Cortex of kidney (tissue), 1 donor: ENCODE measurements around the gene LSM2.
"Not testable (repeated sequence)": the region's sequence is repeated elsewhere in the genome, so short reads cannot be mapped to it uniquely, and the experiment has no call there.

Experiments used
- DNase-seq: peaks from one replicate; lab custom pipeline; 2025; lab: John Stamatoyannopoulos, UW

Gene LSM2

DNA sequence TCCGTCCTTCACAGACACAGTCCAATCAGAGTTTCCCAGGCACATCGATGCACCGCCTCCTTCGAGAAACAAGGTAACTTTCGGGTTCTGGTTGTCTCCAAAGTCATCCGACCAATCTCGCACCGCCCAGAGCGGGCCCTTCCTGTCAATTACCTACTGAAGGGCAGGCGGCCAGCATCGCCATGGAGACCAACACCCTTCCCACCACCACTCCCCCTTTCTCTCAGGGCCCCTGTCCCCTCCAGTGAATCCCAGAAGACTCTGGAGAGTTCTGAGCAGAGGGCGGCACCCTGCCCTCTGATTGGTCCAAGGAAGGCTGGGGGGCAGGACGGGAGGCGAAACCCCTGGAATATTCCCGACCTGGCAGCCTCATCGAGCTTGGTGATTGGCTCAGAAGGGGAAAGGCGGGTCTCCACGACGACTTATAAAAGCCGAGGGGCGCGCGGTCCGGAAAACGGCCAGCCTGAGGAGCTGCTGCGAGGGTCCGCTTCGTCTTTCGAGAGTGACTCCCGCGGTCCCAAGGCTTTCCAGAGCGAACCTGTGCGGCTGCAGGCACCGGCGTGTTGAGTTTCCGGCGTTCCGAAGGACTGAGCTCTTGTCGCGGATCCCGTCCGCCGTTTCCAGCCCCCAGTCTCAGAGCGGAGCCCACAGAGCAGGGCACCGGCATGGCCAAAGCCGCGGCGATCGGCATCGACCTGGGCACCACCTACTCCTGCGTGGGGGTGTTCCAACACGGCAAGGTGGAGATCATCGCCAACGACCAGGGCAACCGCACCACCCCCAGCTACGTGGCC is 20.7 kb upstream of the LSM2 start, which contains the start of gene HSPA1B:
Gene HSPA1B, plus strand, starts transcription at position 453 of the 794 bp plus-strand sequence. Its CDS starts 213 bp downstream, at position 666.
- peak; percentile 100 for DNase-seq

DNA sequence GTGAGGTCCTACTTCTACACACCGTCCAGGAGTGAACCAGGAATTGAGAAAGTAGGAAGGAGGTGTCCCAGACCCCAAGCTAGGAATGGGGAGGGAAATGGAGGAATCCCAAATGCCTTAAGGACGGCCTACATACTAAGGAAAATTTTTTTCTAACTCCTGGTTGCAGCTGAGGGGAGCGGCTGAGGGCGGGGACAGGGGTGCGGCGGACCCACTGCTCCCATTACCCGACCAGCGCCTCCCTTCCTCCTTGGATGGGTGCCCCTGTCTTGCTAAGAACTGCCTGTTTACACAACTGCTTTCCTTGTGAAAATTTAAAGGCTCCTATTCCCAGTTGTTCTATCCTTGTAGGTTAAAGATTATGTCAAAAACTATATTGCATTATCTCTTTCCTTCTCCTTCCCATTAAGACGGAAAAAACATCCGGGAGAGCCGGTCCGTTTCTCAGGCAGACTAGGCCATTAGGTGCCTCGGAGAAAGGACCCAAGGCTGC is 20.1 kb upstream of the LSM2 start:
- no peak for DNase-seq

DNA sequence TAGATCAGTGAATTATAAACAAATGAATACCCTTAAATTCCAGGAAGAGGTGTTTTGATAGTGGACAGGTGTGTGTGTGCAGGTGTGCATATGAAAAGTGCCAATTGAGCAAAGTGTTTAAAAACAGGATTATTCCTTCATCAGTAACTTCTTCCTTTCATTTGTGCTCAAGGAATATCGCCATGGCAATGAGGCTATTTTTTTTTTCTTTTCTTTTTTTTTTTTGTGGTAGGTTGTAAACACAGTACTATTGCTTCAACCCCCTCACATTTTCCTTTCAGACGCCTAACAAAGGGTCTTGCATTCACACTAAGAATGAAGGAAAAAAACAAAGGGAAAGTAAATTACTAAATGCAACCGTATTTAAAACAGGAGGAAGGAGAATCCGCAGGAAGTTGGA is 18.8 kb upstream of the LSM2 start:
- DNase-seq: no peak

DNA sequence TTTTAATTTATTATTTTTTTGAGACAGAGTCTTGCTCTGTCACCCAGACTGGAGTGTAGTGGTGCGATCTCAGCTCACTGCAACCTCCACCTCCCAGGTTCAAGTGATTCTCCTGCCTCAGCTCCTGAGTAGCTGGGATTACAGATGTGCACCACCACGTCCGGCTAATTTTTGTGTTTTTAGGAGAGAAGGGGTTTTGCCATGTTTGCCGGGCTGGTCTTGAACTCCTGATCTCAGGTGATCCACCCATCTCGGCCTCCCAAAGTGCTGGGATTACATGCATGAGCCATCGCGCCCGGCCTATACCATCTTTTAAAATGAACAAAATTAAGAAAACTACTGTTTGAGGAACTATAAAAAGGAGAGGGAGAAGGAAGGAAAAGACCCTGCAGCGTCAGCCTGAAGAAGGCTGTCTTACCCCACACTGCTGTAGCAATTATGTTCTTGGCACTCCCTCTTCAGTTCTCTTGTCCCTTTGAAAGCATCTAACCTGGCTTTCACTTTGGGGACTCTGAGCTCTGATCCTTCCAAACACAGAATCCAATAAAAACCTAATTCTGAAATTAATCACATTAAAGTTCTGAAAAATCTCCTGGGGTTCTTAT is 16.9 kb upstream of the LSM2 start:
- DNase-seq: not testable (repeated sequence)

DNA sequence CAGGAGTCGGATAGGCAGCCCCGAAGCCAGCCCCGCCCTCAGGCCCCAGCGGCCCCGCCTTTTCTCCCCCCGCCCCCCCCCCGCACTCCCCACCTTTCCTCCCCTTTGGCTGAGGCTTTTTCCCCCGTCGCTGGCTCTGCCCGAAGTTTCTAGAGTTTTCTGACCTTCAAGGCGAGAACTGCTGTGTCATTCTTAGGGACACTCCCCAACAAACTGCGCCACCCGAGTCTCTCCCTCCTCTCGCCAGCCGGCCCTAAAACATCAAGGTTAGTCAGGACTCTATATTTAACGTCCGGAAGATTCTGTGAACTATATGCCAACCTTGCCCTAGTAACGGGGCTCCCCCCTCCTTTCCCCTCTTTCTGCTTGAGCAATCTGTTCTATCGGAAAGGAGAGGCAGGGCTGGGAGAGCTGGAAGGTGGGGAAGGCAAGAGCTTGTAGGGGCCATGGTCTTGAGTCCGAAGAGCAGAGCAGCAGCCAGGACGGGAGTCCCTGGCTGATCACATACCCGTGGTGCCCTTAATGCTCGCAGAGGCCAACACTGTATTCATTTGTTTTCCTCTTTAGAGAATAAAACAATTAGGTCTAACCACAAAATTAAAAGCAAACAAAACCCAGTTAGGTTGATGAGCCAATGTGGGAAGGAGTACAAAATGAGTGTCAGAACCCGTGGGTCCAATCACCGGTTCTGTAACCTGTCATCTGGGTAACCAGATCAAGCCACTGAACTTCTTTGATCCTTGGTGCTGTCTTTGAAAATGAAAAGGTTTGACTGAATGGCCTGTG is 15.5 kb upstream of the LSM2 start:
- no peak for DNase-seq

DNA sequence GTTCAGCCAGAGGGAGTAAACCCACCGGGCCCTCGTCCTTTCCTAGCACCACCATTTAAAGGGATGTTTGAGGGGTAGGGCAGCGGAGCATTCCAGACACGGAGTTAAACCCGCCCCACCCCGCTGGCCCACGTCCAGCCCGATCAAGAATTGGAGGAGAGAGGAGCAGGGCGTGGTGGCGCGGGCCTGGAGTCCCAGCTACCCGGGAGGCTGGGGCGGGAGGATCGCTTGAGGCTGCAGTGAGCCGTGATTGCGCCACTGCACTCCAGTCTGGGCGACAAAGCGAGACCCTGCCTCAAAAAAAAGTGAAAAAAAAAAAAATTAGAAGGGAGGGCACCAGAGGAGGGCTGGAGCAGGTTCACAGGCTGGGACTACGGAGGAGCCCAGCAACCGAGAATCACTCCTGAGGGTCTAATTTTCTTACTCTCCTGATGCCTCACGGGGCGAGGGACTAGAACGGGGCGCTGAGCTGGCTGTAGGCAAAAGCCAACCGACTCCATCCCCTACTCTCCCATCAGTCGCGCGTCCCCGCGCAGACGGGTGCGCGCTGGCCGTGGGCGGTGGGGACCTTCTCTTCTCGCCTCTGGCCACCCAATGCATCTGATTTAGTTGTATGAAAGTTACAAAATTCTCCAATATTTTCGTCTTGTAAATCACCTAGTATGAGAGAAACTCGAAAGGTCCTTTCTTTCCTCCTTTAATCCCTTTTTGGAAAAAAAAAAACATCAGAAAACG is 14.7 kb upstream of the LSM2 start:
- DNase-seq: no peak

DNA sequence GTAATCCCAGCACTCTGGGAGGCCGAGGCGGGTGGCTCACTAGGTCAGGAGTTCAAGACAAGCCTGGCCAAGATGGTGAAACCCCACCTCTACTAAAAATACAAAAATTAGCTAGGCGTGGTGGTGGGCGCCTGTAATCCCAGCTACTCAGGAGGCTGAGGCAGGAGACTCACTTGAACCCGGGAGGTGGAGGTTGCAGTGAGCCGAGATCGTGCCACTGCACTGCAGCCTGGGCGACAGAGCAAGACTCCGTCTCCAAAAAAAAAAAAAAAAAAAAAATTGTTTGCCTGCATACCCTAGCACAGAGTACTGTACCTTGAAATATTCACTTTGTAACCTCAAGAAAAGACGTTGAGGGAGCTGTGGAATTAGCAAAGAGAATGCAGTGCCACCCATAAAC is 13.6 kb upstream of the LSM2 start:
- DNase-seq: not testable (repeated sequence)

DNA sequence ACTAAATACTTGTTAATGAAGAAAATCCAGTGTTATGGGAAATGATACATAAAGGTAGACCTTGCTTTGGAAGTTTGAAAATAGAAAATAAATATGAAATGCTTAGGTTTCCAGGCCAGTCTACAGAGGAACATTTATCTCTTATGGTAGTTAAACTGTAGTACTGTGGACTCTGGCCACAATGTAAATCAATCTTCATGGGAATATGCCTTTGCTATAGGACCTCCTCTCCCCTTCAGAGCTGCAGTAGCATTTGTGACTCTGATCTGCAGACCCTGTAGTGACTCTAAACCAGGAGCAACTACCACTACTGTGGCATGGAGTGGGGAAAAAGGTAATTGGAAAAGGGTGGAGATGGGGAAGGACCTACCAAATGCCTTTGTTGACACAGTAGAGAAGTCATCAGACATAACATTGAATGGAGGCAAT is 13.1 kb upstream of the LSM2 start:
- DNase-seq: no peak

DNA sequence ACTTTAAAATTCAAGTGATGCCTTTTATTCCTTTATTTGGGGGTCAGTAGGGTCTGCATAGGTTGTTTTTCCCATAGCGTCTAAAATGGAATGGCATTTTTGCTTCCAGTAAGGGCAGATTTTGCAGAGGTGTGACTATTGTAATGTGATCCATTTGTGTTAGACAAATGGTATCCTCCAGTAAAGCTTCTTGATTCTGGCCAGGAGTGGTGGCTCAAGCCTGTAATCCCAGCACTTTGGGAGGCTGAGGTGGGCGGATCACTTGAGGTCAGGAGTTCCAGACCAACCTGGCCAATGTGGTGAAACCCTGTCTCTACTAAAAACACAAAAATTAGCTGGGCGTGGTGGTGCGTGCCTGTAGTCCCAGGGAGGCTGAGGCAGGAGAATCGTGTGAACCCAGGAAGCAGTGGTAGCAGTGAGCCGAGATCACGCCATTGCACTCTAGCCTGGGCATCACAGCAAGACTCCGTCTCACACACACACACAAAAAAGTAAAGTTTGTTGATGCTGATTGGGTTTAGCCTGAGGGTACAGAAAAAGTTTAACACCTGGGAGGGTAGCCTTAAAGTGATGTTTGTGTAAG is 11.3 kb upstream of the LSM2 start:
- not testable (repeated sequence) for DNase-seq

DNA sequence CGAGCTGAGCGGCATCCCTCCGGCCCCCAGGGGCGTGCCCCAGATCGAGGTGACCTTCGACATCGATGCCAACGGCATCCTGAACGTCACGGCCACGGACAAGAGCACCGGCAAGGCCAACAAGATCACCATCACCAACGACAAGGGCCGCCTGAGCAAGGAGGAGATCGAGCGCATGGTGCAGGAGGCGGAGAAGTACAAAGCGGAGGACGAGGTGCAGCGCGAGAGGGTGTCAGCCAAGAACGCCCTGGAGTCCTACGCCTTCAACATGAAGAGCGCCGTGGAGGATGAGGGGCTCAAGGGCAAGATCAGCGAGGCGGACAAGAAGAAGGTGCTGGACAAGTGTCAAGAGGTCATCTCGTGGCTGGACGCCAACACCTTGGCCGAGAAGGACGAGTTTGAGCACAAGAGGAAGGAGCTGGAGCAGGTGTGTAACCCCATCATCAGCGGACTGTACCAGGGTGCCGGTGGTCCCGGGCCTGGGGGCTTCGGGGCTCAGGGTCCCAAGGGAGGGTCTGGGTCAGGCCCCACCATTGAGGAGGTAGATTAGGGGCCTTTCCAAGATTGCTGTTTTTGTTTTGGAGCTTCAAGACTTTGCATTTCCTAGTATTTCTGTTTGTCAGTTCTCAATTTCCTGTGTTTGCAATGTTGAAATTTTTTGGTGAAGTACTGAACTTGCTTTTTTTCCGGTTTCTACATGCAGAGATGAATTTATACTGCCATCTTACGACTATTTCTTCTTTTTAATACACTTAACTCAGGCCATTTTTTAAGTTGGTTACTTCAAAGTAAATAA is 10.6 kb upstream of the LSM2 start:
- DNase-seq: not testable (repeated sequence)

DNA sequence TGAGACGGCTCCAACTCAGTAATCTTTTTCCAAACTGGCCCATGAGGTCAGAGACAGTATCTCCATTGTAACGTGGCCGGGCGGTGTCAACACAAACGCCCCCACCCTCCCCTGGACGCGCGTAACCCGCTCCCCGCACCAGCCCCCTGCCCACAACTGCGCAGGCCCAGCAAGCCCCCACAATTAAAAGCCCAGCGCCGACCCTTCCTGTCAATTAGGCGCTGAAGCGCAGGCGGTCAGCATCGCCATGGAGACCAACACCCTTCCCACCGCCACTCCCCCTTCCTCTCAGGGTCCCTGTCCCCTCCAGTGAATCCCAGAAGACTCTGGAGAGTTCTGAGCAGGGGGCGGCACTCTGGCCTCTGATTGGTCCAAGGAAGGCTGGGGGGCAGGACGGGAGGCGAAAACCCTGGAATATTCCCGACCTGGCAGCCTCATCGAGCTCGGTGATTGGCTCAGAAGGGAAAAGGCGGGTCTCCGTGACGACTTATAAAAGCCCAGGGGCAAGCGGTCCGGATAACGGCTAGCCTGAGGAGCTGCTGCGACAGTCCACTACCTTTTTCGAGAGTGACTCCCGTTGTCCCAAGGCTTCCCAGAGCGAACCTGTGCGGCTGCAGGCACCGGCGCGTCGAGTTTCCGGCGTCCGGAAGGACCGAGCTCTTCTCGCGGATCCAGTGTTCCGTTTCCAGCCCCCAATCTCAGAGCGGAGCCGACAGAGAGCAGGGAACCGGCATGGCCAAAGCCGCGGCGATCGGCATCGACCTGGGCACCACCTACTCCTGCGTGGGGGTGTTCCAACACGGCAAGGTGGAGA is 8.5 kb upstream of the LSM2 start, which contains the start of the genes HSPA1A and HSPA1L:
Gene HSPA1A, plus strand, starts transcription at position 519 of the 814 bp plus-strand sequence. Its CDS starts 214 bp downstream, at position 733.
Gene HSPA1L, minus strand, starts transcription at position 259 of the 814 bp plus-strand sequence. CDS start 3,311 bp downstream, outside the sequence.
- peak; percentile 82 for DNase-seq

DNA sequence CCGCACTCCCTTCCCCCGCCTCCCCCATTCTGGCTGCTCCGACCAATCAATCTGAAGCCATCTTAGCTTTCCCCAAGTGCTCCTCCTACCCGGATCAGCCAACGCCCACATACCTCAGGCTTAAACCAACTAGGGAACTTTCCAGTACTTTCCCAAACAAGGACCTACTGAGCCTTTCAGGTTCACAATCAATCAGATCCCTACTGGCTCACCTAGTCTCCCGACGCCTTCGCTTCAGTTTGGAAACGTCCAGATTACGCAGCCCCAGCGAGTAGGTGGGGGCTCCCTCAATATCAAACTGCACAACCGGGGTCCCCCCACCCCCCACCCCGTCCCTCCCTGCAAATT is 7.9 kb upstream of the LSM2 start:
- no peak for DNase-seq

DNA sequence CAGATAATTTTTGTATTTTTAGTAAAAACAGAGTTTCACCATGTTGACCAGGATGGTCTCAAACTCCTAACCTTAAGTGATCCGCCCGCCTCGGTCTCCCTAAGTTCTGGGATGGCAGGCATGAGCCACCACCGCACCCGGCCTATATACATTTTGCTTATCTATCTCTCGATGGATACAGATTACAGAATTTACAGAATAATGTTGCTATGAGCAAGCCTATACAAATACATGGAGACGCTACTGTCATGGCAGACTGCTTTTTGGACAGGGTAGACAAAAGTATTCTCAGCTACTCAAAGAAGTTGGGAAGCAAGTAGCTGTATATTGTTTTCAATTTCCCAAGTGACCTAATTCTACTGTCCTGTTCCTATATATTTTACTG is 6.7 kb upstream of the LSM2 start:
- no peak for DNase-seq

DNA sequence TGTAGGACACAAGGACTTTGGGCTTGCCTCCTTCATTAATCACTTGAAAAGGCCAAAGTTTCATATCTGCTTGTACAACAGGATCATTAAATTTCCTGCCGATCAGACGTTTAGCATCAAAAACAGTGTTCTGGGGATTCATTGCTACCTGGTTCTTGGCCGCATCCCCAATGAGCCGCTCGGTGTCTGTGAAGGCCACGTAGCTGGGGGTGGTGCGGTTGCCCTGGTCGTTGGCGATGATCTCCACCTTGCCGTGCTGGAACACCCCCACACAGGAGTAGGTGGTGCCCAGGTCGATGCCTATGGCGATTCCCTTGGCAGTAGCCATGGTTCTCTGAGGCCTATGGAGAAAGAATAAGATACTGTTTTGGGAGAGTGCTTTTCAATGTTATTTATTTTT is 4.9 kb upstream of the LSM2 start:
- no peak for DNase-seq

DNA sequence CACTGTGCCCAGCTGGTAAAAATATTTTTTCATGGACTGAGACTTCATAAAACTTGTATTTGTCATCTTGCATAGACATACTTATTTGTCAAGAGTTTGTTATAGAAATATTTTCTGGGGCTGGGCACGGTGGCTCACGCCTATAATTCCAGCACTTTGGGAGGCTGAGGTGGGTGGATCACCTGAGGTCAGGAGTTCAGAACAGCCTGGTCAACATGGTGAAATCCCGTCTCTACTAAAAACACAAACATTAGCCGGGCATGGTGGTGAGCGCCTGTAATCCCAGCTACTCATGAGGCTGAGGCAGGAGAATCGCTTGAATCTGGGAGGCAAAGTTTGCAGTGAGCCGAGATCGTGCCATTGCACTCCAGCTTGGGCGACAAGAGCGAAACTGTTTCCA is 1.8 kb upstream of the LSM2 start:
- not testable (repeated sequence) for DNase-seq

DNA sequence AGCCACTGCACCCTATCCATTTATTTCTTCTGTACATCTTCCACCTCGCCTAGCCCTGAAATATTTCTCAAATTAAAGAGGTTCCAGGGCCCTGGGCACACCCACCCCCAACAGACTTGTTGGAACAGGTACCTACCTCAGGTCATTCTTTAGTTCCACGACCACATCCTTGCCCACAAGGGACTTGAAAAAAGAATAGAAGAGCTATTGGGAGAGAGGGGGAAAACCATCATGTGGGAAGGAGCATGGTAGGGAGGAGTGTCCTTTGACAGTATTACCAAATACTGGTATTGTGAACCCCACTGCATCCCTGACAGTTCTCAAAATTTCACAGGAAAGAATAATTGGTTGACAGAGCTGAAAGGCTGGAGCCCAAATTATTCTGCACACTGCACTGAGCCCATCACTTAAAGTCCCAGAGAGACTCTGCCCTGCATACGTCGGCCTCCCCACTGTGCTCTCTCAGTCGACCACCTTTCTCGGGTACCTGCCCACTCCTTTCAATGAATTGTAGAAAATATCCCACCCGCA is 762 bp downstream of the LSM2 start:
- DNase-seq: no peak

DNA sequence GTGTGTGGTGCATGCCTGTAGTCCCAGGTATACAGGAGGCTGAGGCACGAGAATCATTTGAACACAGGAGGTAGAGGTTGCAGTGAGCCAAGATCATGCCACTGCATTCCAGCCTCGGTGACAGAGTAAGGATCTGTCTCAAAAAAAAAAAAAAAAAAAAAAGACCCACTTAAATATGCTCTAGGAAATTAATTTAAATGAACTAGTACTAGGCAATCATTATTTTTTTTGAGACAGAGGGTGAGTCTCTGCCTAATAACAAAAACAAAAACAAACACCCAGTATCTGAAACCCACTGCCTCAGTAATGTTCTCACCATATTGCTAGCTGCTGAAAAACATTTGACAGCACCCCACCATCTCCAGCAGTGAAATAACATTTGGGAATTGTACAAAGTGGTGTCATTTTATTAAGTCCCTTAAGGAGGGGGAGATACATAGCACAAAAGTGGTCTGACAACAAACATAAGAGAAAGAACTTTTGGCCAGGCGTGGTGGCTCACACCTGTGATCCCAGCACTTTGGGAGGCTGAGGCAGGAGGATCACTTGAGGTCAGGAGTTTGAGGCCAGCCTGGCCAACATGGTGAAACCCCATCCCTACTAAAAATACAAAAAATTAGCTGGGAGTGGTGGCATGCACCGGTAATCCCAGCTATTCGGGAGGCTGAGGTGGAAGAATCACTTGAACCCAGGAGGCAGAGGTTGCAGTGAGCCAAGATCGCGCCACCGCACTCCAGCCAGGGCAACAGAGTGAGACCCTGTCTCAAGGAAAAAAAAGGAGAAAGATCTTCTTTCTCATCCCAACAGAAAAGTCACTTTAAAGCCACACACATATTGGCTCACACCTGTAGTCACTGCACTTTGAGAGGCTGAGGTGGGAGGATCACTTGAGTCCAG is 5.5 kb downstream of the LSM2 start:
- DNase-seq: not testable (repeated sequence)

DNA sequence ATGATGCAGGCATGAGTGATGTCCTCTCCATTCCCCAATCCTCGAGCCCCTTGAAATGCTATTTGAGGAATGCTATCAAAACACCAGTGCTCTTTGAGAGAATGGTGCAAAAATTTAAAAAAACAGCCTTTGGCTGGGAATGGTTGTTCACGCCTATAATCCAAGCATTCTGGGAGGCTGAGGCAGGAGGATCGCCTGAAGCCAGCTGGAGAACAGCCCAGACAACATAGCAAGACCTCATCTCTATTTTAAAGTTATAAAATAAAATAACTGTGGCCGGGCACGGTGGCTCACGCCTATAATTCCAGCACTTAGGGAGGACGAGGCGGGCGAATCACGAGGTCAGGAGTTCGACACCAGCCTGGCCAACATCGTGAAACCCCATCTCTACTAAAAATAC is 7.0 kb downstream of the LSM2 start:
- DNase-seq: no peak
